Neutrophil (primary cell): Measurements from ENCODE around the gene RTP5.
"Not testable (repeated sequence)": the region's sequence is repeated elsewhere in the genome, so short reads cannot be mapped to it uniquely, and the experiment has no call there.

Experiments used
- H3K27ac ChIP-seq: fragments of 200-600 bp; sonication (generic); 2 replicates; pipeline ENCODE4 v1.5.1; 2016; ENCODE audit warnings: mild to moderate bottlenecking, moderate library complexity
- H3K27me3 ChIP-seq: fragments of 200-600 bp; sonication (generic); 2 replicates; pipeline ENCODE4 v1.6.0; 2016; ENCODE audit warnings: mild to moderate bottlenecking
- H3K36me3 ChIP-seq: fragments of 200-600 bp; sonication (generic); 2 replicates; pipeline ENCODE4 v1.5.1; 2017
- H3K4me1 ChIP-seq, 2 experiments: fragments of 200-600 bp in 1 of 2; sonication (generic) in 1 of 2; 1 replicate in 1 of 2; 2 replicates in 1 of 2; pipeline versions ENCODE4 v1.5.1 to v1.6.1; 2013 to 2016; ENCODE audit warnings: low read depth in 1 of 2, low read length in 1 of 2, mild to moderate bottlenecking in 1 of 2, moderate library complexity in 1 of 2; ENCODE audit not compliant: control insufficient read depth in 1 of 2, insufficient read depth in 1 of 2
- H3K4me3 ChIP-seq, 2 experiments: fragments of 200-600 bp in 1 of 2; sonication (generic) in 1 of 2; 1 replicate in 1 of 2; 2 replicates in 1 of 2; pipeline ENCODE4 v1.5.1; 2013 to 2016; ENCODE audit warnings: low read depth in 1 of 2, low read length in 1 of 2, mild to moderate bottlenecking in 1 of 2, moderate library complexity in 1 of 2
- H3K9me3 ChIP-seq: fragments of 200-600 bp; sonication (generic); 2 replicates; pipeline ENCODE4 v1.5.1; 2016
- CTCF ChIP-seq: fragments of 200-600 bp; sonication (generic); IDR thresholded peaks from 2 replicates; pipeline ENCODE4 v1.5.1; 2016; ENCODE audit warnings: antibody characterized with exemption

Gene RTP5

GRCh38 chr2:241914542-241914941, 45.0 kb downstream of the RTP5 start:
- H3K36me3 ChIP-seq = no peaks in the 10 kb centered on the region
- no peaks in the 10 kb centered on the region for H3K9me3 ChIP-seq
- TF ChIP-seq CTCF = no peak
- no peak overlapping the region for H3K4me3 ChIP-seq
- H3K27ac ChIP-seq = no peak overlapping the region
- no peaks in the 10 kb centered on the region for H3K27me3 ChIP-seq
- no peaks in the 10 kb centered on the region for H3K4me1 ChIP-seq

- H3K9me3 ChIP-seq = not testable (repeated sequence)
These were observed 52.1 kb downstream of the RTP5 start for GRCh38 chr2:241921631-241922030.

GRCh38 chr2:241922411-241922810, 52.9 kb downstream of the RTP5 start:
- Histone ChIP-seq H3K4me1 (no peaks in the 10 kb centered on the region), H3K4me3 (no peak overlapping the region), H3K36me3 (no peaks in the 10 kb centered on the region), H3K27ac (no peak overlapping the region), H3K9me3 (no peaks in the 10 kb centered on the region), H3K27me3 (no peaks in the 10 kb centered on the region)
- TF ChIP-seq CTCF = no peak

More at GRCh38 chr2:241921631-241922030, 52.1 kb downstream of the RTP5 start:
- H3K36me3 ChIP-seq, H3K4me3 ChIP-seq, H3K27me3 ChIP-seq, H3K4me1 ChIP-seq, H3K27ac ChIP-seq: not testable (repeated sequence)

GRCh38 chr2:241922816-241923601, 53.5 kb downstream of the RTP5 start:
- H3K9me3 ChIP-seq, H3K4me3 ChIP-seq, H3K36me3 ChIP-seq, H3K4me1 ChIP-seq, H3K27ac ChIP-seq, H3K27me3 ChIP-seq: not testable (repeated sequence)
